LNCAP (cell line): ENCODE results near the gene PAFAH1B1.

ENCODE experiments used
- TF ChIP-seq, protein P1 (sequence below): fragments of 450-650 bp; IDR thresholded peaks from 2 replicates; pipeline ENCODE4 v1.5.1; 2017; ENCODE audit warnings: mild to moderate bottlenecking

PAFAH1B1 gene

GRCh38 chr17:2562162-2562858 is 31.1 kb upstream of the PAFAH1B1 start:
- TF ChIP-seq, protein P1, sequence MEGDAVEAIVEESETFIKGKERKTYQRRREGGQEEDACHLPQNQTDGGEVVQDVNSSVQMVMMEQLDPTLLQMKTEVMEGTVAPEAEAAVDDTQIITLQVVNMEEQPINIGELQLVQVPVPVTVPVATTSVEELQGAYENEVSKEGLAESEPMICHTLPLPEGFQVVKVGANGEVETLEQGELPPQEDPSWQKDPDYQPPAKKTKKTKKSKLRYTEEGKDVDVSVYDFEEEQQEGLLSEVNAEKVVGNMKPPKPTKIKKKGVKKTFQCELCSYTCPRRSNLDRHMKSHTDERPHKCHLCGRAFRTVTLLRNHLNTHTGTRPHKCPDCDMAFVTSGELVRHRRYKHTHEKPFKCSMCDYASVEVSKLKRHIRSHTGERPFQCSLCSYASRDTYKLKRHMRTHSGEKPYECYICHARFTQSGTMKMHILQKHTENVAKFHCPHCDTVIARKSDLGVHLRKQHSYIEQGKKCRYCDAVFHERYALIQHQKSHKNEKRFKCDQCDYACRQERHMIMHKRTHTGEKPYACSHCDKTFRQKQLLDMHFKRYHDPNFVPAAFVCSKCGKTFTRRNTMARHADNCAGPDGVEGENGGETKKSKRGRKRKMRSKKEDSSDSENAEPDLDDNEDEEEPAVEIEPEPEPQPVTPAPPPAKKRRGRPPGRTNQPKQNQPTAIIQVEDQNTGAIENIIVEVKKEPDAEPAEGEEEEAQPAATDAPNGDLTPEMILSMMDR, result no peak

DNA sequence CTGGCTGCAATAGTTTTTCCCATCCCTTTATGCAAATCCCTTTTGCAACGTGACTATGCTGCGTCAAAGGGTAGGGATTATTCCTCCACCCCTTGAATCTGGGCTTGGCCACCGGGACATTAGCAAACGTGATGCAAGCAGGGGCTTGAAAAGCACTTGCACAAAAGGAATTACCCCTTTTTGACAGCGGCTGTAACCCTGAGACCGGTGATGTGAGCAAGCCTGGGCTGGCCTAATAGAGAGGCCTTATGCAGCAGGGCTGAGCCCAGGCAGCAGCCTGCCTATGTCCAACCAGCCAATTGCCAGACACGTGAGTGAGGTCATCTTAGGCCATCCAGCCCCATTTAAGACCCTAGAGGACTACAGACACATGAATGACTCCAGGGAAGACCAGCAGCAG is 30.4 kb upstream of the PAFAH1B1 start:
- TF ChIP-seq, protein P1, result no peak

DNA sequence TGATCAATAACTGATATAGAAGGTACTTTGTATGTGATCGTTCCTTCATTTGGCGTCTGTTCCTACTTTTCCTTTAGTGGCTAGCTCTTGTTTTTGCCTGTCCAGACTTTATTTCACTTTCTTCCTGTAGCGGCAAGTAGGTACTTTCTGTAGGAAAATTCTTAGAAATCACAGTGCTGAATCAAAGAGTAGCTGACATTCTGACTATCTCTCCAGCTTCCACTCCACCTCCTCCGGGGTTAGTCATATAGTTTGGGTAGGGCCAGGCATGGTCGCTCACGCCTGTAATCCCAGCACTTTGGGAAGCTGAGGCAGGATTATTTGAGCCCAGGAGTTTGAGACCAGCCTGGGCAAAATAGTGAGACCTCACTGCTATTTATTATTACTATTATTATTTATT is 29.9 kb upstream of the PAFAH1B1 start:
- TF ChIP-seq, protein P1, result no peak

GRCh38 chr17:2564877-2565276 is 28.6 kb upstream of the PAFAH1B1 start:
- TF ChIP-seq, protein P1, result no peak

GRCh38 chr17:2566056-2566455 is 27.4 kb upstream of the PAFAH1B1 start:
- TF ChIP-seq, protein P1, result no peak

GRCh38 chr17:2571523-2572303 is 21.7 kb upstream of the PAFAH1B1 start:
- TF ChIP-seq, protein P1, result no peak

GRCh38 chr17:2580151-2580550 is 13.3 kb upstream of the PAFAH1B1 start:
- TF ChIP-seq, protein P1, result no peak
